HepG2 (cell line): Measurements from ENCODE around the gene ZNF705A. TPM values are rescaled to one million over a fixed set of nuclear protein-coding genes. Genes with fewer than 3 reads are reported as not detected.
"Not testable (repeated sequence)": the region's sequence is repeated elsewhere in the genome, so short reads cannot be mapped to it uniquely, and the experiment has no call there.

Source experiments
- ATAC-seq: fragments of 200-7000 bp; cut with Tn5 transposase; 3 replicates; pipeline ENCODE4 v1.9.1; 2020; ENCODE audit warnings: mild to moderate bottlenecking, moderate library complexity
- BruUV-seq: library from RNA; stranded (reverse); fragments of 400-500 nt; replicated peaks from 2 replicates; lab custom pipeline; 2021; lab: Mats Ljungman, UMichigan
- CTCF ChIA-PET: fragments of 300-600 bp; formaldehyde crosslinking; extraction: SDS; loops from one replicate; lab custom pipeline; 2021; ENCODE audit warnings: low total read pairs, inconsistent platforms, low intra/inter-chr PET ratio; lab: Yijun Ruan, JAX
- POLR2A ChIA-PET: fragments of 350-600 bp; sonication (Branson Sonifier 250); formaldehyde crosslinking; loops from one replicate; lab custom pipeline; 2020; ENCODE audit warnings: antibody characterized with exemption, inconsistent platforms; lab: Yijun Ruan, JAX
- DNase-seq: peaks from one replicate; pipeline ENCODE4 v3.0.0-alpha.2; 2015; ENCODE audit warnings: low spot score
- FAIRE-seq: peaks from 3 replicates; lab custom pipeline; 2011; peaks lifted over from hg19 to GRCh38; lab: Jason Lieb, UNC
- H2AFZ ChIP-seq: one replicate; pipeline ENCODE4 v1.6.1; 2011; ENCODE audit warnings: low read length, inconsistent platforms
- H3K27ac ChIP-seq: fragments of 300-600 bp; 3 replicates; pipeline ENCODE4 v1.8.0; 2011; ENCODE audit warnings: mixed run types, mild to moderate bottlenecking, mixed read lengths, low read length, inconsistent platforms; ENCODE audit not compliant: insufficient read depth; ENCODE audit errors: extremely low read length
- H3K27me3 ChIP-seq, 2 experiments: fragments of 200-600 bp in 1 of 2; 2 replicates in 1 of 2; 3 replicates in 1 of 2; pipeline versions ENCODE4 v1.6.0 to v1.8.0; 2011; ENCODE audit warnings: low read length in 2 of 2, mild to moderate bottlenecking in 2 of 2, moderate library complexity in 2 of 2, inconsistent platforms in 1 of 2; ENCODE audit not compliant: insufficient read depth in 2 of 2, control insufficient read depth in 1 of 2
- H3K36me3 ChIP-seq, 2 experiments: fragments of 200-600 bp in 1 of 2; replicated peaks in 1 of 2; 2 replicates in 1 of 2; 3 replicates in 1 of 2; pipeline versions ENCODE4 v1.5.1 to v1.8.0; 2011; ENCODE audit warnings: low read length in 2 of 2, inconsistent platforms in 1 of 2; ENCODE audit not compliant: insufficient read depth in 2 of 2, control insufficient read depth in 1 of 2
- H3K4me1 ChIP-seq: 2 replicates; pipeline ENCODE4 v1.5.1; 2012; ENCODE audit warnings: low read length, inconsistent platforms; ENCODE audit not compliant: insufficient read depth
- H3K4me2 ChIP-seq: 2 replicates; pipeline ENCODE4 v1.6.0; 2011; ENCODE audit warnings: low read depth, low read length, inconsistent platforms
- H3K4me3 ChIP-seq, 3 experiments: fragments of 200-600 bp in 1 of 3; sonication (generic), shearing (Covaris generic) in 1 of 3; replicated peaks in 1 of 3; 2 replicates each; pipeline ENCODE4 v1.5.1; 2011 to 2016; ENCODE audit warnings: low read length in 3 of 3, inconsistent platforms in 2 of 3, low read depth in 2 of 3, mild to moderate bottlenecking in 2 of 3, control low read depth in 1 of 3, mixed read lengths in 1 of 3; ENCODE audit not compliant: insufficient read depth in 1 of 3
- H3K79me2 ChIP-seq: one replicate; pipeline ENCODE4 v1.6.1; 2011; ENCODE audit warnings: low read length, inconsistent platforms; ENCODE audit not compliant: insufficient read depth
- H3K9ac ChIP-seq: 2 replicates; pipeline ENCODE4 v1.6.0; 2011; ENCODE audit warnings: mild to moderate bottlenecking, low read depth, low read length, inconsistent platforms; ENCODE audit not compliant: insufficient read depth
- H3K9me3 ChIP-seq: 2 replicates; pipeline ENCODE4 v1.5.1; 2012; ENCODE audit warnings: mild to moderate bottlenecking, low read length
- H4K20me1 ChIP-seq: 2 replicates; pipeline ENCODE4 v1.6.0; 2011; ENCODE audit warnings: inconsistent platforms, mild to moderate bottlenecking, low read length, moderate library complexity; ENCODE audit not compliant: insufficient read depth
- CTCF ChIP-seq: sonication (generic); formaldehyde crosslinking; IDR thresholded peaks from 2 replicates; pipeline ENCODE4 v1.5.0; 2020; ENCODE audit warnings: mild to moderate bottlenecking, missing genetic modification reagents, moderate library complexity
- HMGXB4 ChIP-seq, 2 experiments: sonication (generic) in 1 of 2; formaldehyde crosslinking in 1 of 2; IDR thresholded peaks; 2 replicates each; pipeline versions ENCODE4 v1.4.0 to v1.6.1; 2018 to 2020; ENCODE audit warnings: missing genetic modification reagents in 2 of 2, borderline replicate concordance in 1 of 2, low read depth in 1 of 2, mild to moderate bottlenecking in 1 of 2, missing biosample characterization in 1 of 2
- PHF8 ChIP-seq: sonication (generic); formaldehyde crosslinking; IDR thresholded peaks from 2 replicates; pipeline ENCODE4 v1.5.0; 2020; ENCODE audit warnings: missing genetic modification reagents
- STAG1 ChIP-seq: sonication (generic); formaldehyde crosslinking; IDR thresholded peaks from 2 replicates; pipeline ENCODE4 v1.4.0; 2020; ENCODE audit warnings: missing genetic modification reagents
- UBTF ChIP-seq: sonication (generic); formaldehyde crosslinking; IDR thresholded peaks from 2 replicates; pipeline ENCODE4 v1.4.0; 2020; ENCODE audit warnings: mild to moderate bottlenecking, missing genetic modification reagents
- ZFX ChIP-seq: sonication (generic); formaldehyde crosslinking; IDR thresholded peaks from 2 replicates; pipeline ENCODE4 v1.4.0; 2020; ENCODE audit warnings: mild to moderate bottlenecking, low read depth, missing genetic modification reagents, moderate library complexity
- ZFY ChIP-seq: sonication (generic); formaldehyde crosslinking; IDR thresholded peaks from 2 replicates; pipeline ENCODE4 v1.4.0; 2020; ENCODE audit warnings: missing genetic modification reagents
- ZNF574 ChIP-seq: sonication (generic); formaldehyde crosslinking; IDR thresholded peaks from 2 replicates; pipeline ENCODE4 v1.4.0; 2020; ENCODE audit warnings: missing genetic modification reagents
- ZNF687 ChIP-seq: sonication (generic); formaldehyde crosslinking; IDR thresholded peaks from 2 replicates; pipeline ENCODE4 v1.5.1; 2020; ENCODE audit warnings: mild to moderate bottlenecking, missing genetic modification reagents, moderate library complexity
- WGBS: methylation state at CpG from one replicate; pipeline ENCODE4 v1.1.6; 2017; ENCODE audit warnings: low lambda C conversion rate; 5-methylcytosine and 5-hydroxymethylcytosine counted together
- in situ Hi-C: cut with HindIII; loops from 2 replicates; pipeline ENCODE4 v1.10.0; 2017; ENCODE audit warnings: low pct_unique_long_range_greater_than_20kb; ENCODE audit not compliant: extremely low pct_ligation_motif_present
- intact Hi-C: fragments of 100-400 bp; cut with micrococcal nuclease; formaldehyde crosslinking; loops from one replicate; pipeline ENCODE4 v1.10.0; 2022; ENCODE audit not compliant: unreplicated experiment
- polyA plus RNA-seq, 8 experiments: library from polyadenylated mRNA; depleted of rRNA in 3 of 8; stranded (reverse) in 7 of 8; unstranded in 1 of 8; fragments of >200 nt; fragmentation: Illumina TruSeq in 4 of 8; extraction: Trizol in 4 of 8; gene quantifications; 2 replicates each; pipeline versions ENCODE4 v1.2.1 to v1.2.3, GENCODE V29; 2011 to 2016; ENCODE audit warnings: low read depth in 4 of 8, missing spikeins in 1 of 8, mixed read lengths in 1 of 8; ENCODE audit not compliant: insufficient read depth in 1 of 8
- total RNA-seq, 5 experiments: library from RNA; depleted of rRNA; stranded (reverse); fragments of >200 nt; fragmentation: Illumina TruSeq; extraction: Trizol; gene quantifications; 2 replicates each; pipeline ENCODE4 v1.2.3, GENCODE V29; 2016; ENCODE audit warnings: low read depth in 1 of 5

The ZNF705A gene
- total and polyA plus RNA-seq, 2 of the 13 experiments (the other 11 are each of a cell fraction or from before 2014, with no cell fraction given) = not detected

- DNase-seq = peak; percentile 28
- FAIRE-seq, CTCF ChIA-PET, H3K27ac ChIP-seq, intact Hi-C loops, H2AFZ ChIP-seq, ATAC-seq, H3K9me3 ChIP-seq, H3K27me3 ChIP-seq, BruUV-seq, POLR2A ChIA-PET, H3K36me3 ChIP-seq, H4K20me1 ChIP-seq, in situ Hi-C loops, H3K4me1 ChIP-seq, H3K79me2 ChIP-seq: not testable (repeated sequence)
- H3K4me2 ChIP-seq = peak overlapping the region; percentile 43; the same call in 1 of the 2 replicates
- 0 out of 2 replicates have a peak overlapping the region, but pooled peaks have one; percentile 15 for H3K9ac ChIP-seq
- peak overlapping the region; percentile 42 to 59 (median 55); a peak in 4 of 6 replicates for H3K4me3 ChIP-seq
- WGBS = 4% methylated on average over 26 of the region's 43 CpGs
- peak; percentile 44; the same call in 1 of the 2 replicates for TF ChIP-seq ZNF687 (CRISPR knock-in tag)
- peak; percentile 26 to 39; a peak in 1 of 4 replicates for TF ChIP-seq HMGXB4 (CRISPR knock-in tag; IDR thresholded peaks at IDR 0.05; ENCODE audit: borderline replicate concordance in 1 of 2, low read depth in 1 of 2)
- peak; percentile 61 for TF ChIP-seq CTCF
- 0 out of 2 replicates have a peak, but pooled peaks have one; percentile 15 for TF ChIP-seq ZNF574 (CRISPR knock-in tag)
- TF ChIP-seq ZFY = peak; percentile 69
- peak; percentile 58 for TF ChIP-seq ZFX (CRISPR knock-in tag)
- TF ChIP-seq PHF8 (CRISPR knock-in tag) = peak; percentile 68
- peak; percentile 28 for TF ChIP-seq STAG1 (CRISPR knock-in tag)
- TF ChIP-seq UBTF = peak; percentile 20; the same call in 1 of the 2 replicates
Measured at GRCh38 chr12:8179989-8180585, 23.3 kb downstream of the ZNF705A start.
